ENCODE measurements around the gene GALNT9.

GALNT9 gene

GRCh38 chr12:132343294-132344004 is 14.1 kb upstream of the GALNT9 start:
- H3K36me3 ChIP-seq (ENCODE audit: control insufficient read depth, insufficient read depth, low read length): no peaks in the 10 kb centered on the region

GRCh38 chr12:132342251-132343227 is 13.2 kb upstream of the GALNT9 start:
- H3K4me1 ChIP-seq (ENCODE audit: control insufficient read depth, insufficient read depth, low read length): no peaks in the 10 kb centered on the region
- no peak for DNase-seq (ENCODE audit: low read depth, low spot score)
- no peaks in the 10 kb centered on the region for H3K36me3 ChIP-seq (ENCODE audit: control insufficient read depth, insufficient read depth, low read length)
- no peaks in the 10 kb centered on the region for H3K9me3 ChIP-seq (ENCODE audit: control insufficient read depth, insufficient read depth, low read length)
- no peak overlapping the region for H3K27ac ChIP-seq (ENCODE audit: low read length)
- no CpG with 5 or more reads among the region's 24 CpGs for WGBS (ENCODE audit: insufficient coverage, insufficient read length)
- no peak overlapping the region for H3K4me3 ChIP-seq (ENCODE audit: low read length)
- no peaks in the 10 kb centered on the region for H3K27me3 ChIP-seq (ENCODE audit: control insufficient read depth, insufficient read depth, low read length)

More at GRCh38 chr12:132343294-132344004, 14.1 kb upstream of the GALNT9 start:
- no CpG with 5 or more reads among the region's 23 CpGs for WGBS (ENCODE audit: insufficient coverage, insufficient read length)
- DNase-seq (ENCODE audit: low read depth, low spot score): no peak
- H3K4me3 ChIP-seq (ENCODE audit: low read length): no peak overlapping the region
- no peak overlapping the region for H3K27ac ChIP-seq (ENCODE audit: low read length)
- no peaks in the 10 kb centered on the region for H3K27me3 ChIP-seq (ENCODE audit: control insufficient read depth, insufficient read depth, low read length)
- H3K4me1 ChIP-seq (ENCODE audit: control insufficient read depth, insufficient read depth, low read length): no peaks in the 10 kb centered on the region
- H3K9me3 ChIP-seq (ENCODE audit: control insufficient read depth, insufficient read depth, low read length): no peaks in the 10 kb centered on the region

- no peaks in the 10 kb centered on the region for H3K4me1 ChIP-seq (ENCODE audit: control insufficient read depth, insufficient read depth, low read length)
- no peaks in the 10 kb centered on the region for H3K27me3 ChIP-seq (ENCODE audit: control insufficient read depth, insufficient read depth, low read length)
- no peak for DNase-seq (ENCODE audit: low read depth, low spot score)
- H3K27ac ChIP-seq (ENCODE audit: low read length): no peak overlapping the region
- no peak overlapping the region for H3K4me3 ChIP-seq (ENCODE audit: low read length)
- WGBS (ENCODE audit: insufficient coverage, insufficient read length): no CpG with 5 or more reads among the region's 40 CpGs
- H3K36me3 ChIP-seq (ENCODE audit: control insufficient read depth, insufficient read depth, low read length): no peaks in the 10 kb centered on the region
- no peaks in the 10 kb centered on the region for H3K9me3 ChIP-seq (ENCODE audit: control insufficient read depth, insufficient read depth, low read length)
Observed at GRCh38 chr12:132341318-132342050, 12.1 kb upstream of the GALNT9 start.

GRCh38 chr12:132340266-132341035 is 11.1 kb upstream of the GALNT9 start:
- WGBS (ENCODE audit: insufficient coverage, insufficient read length): no CpG with 5 or more reads among the region's 43 CpGs
- H3K27ac ChIP-seq (ENCODE audit: low read length): no peak overlapping the region
- no peaks in the 10 kb centered on the region for H3K4me1 ChIP-seq (ENCODE audit: control insufficient read depth, insufficient read depth, low read length)
- no peaks in the 10 kb centered on the region for H3K27me3 ChIP-seq (ENCODE audit: control insufficient read depth, insufficient read depth, low read length)
- no peaks in the 10 kb centered on the region for H3K9me3 ChIP-seq (ENCODE audit: control insufficient read depth, insufficient read depth, low read length)
- no peak overlapping the region for H3K4me3 ChIP-seq (ENCODE audit: low read length)
- DNase-seq (ENCODE audit: low read depth, low spot score): no peak
- no peaks in the 10 kb centered on the region for H3K36me3 ChIP-seq (ENCODE audit: control insufficient read depth, insufficient read depth, low read length)

- Histone ChIP-seq H3K27ac (ENCODE audit: low read length) (no peak overlapping the region), H3K4me1 (ENCODE audit: control insufficient read depth, insufficient read depth, low read length) (no peaks in the 10 kb centered on the region), H3K27me3 (ENCODE audit: control insufficient read depth, insufficient read depth, low read length) (no peaks in the 10 kb centered on the region), H3K4me3 (ENCODE audit: low read length) (no peak overlapping the region), H3K9me3 (ENCODE audit: control insufficient read depth, insufficient read depth, low read length) (no peaks in the 10 kb centered on the region), H3K36me3 (ENCODE audit: control insufficient read depth, insufficient read depth, low read length) (no peaks in the 10 kb centered on the region)
- WGBS (ENCODE audit: insufficient coverage, insufficient read length): no CpG with 5 or more reads among the region's 17 CpGs
- no peak for DNase-seq (ENCODE audit: low read depth, low spot score)
Observed at GRCh38 chr12:132339856-132340255, 10.5 kb upstream of the GALNT9 start.

- Histone ChIP-seq H3K27ac (ENCODE audit: low read length) (no peak overlapping the region), H3K4me1 (ENCODE audit: control insufficient read depth, insufficient read depth, low read length) (no peaks in the 10 kb centered on the region), H3K4me3 (ENCODE audit: low read length) (no peak overlapping the region), H3K9me3 (ENCODE audit: control insufficient read depth, insufficient read depth, low read length) (no peaks in the 10 kb centered on the region), H3K36me3 (ENCODE audit: control insufficient read depth, insufficient read depth, low read length) (no peaks in the 10 kb centered on the region), H3K27me3 (ENCODE audit: control insufficient read depth, insufficient read depth, low read length) (no peaks in the 10 kb centered on the region)
- WGBS (ENCODE audit: insufficient coverage, insufficient read length): no CpG with 5 or more reads among the region's 24 CpGs
- no peak for DNase-seq (ENCODE audit: low read depth, low spot score)
Observed at GRCh38 chr12:132338781-132339180, 9.4 kb upstream of the GALNT9 start.

GRCh38 chr12:132338311-132338710 is 8.9 kb upstream of the GALNT9 start:
- Histone ChIP-seq H3K27ac (ENCODE audit: low read length) (no peak overlapping the region), H3K4me1 (ENCODE audit: control insufficient read depth, insufficient read depth, low read length) (no peaks in the 10 kb centered on the region), H3K36me3 (ENCODE audit: control insufficient read depth, insufficient read depth, low read length) (no peaks in the 10 kb centered on the region), H3K9me3 (ENCODE audit: control insufficient read depth, insufficient read depth, low read length) (no peaks in the 10 kb centered on the region), H3K4me3 (ENCODE audit: low read length) (no peak overlapping the region), H3K27me3 (ENCODE audit: control insufficient read depth, insufficient read depth, low read length) (no peaks in the 10 kb centered on the region)
- no CpG with 5 or more reads among the region's 20 CpGs for WGBS (ENCODE audit: insufficient coverage, insufficient read length)
- DNase-seq (ENCODE audit: low read depth, low spot score): no peak

GRCh38 chr12:132337557-132337956 is 8.2 kb upstream of the GALNT9 start:
- no peaks in the 10 kb centered on the region for H3K4me1 ChIP-seq (ENCODE audit: control insufficient read depth, insufficient read depth, low read length)
- WGBS (ENCODE audit: insufficient coverage, insufficient read length): no CpG with 5 or more reads among the region's 27 CpGs

GRCh38 chr12:132336451-132337413 is 7.3 kb upstream of the GALNT9 start:
- H3K9me3 ChIP-seq (ENCODE audit: control insufficient read depth, insufficient read depth, low read length): no peaks in the 10 kb centered on the region
- H3K27me3 ChIP-seq (ENCODE audit: control insufficient read depth, insufficient read depth, low read length): peaks cover under 1% of the 10 kb centered on the region; the same call in 1 of the 2 replicates
- no peak overlapping the region for H3K27ac ChIP-seq (ENCODE audit: low read length)
- H3K4me3 ChIP-seq (ENCODE audit: low read length): no peak overlapping the region
- DNase-seq (ENCODE audit: low read depth, low spot score): no peak
- no peaks in the 10 kb centered on the region for H3K4me1 ChIP-seq (ENCODE audit: control insufficient read depth, insufficient read depth, low read length)
- no CpG with 5 or more reads among the region's 41 CpGs for WGBS (ENCODE audit: insufficient coverage, insufficient read length)
- no peaks in the 10 kb centered on the region for H3K36me3 ChIP-seq (ENCODE audit: control insufficient read depth, insufficient read depth, low read length)

More at GRCh38 chr12:132337557-132337956, 8.2 kb upstream of the GALNT9 start:
- no peak for DNase-seq (ENCODE audit: low read depth, low spot score)
- Histone ChIP-seq H3K9me3 (ENCODE audit: control insufficient read depth, insufficient read depth, low read length) (no peaks in the 10 kb centered on the region), H3K27ac (ENCODE audit: low read length) (no peak overlapping the region), H3K4me3 (ENCODE audit: low read length) (no peak overlapping the region), H3K27me3 (ENCODE audit: control insufficient read depth, insufficient read depth, low read length) (no peaks in the 10 kb centered on the region), H3K36me3 (ENCODE audit: control insufficient read depth, insufficient read depth, low read length) (no peaks in the 10 kb centered on the region)

All from iPS DF 6.9 (cell line).